Measurements from ENCODE around the gene FREM1. TPM values are rescaled to one million over a fixed set of nuclear protein-coding genes. Genes with fewer than 3 reads are reported as not detected.

The FREM1 gene
- total and polyA plus RNA-seq, 2 of the 4 experiments (the other 2 are of a cell fraction): under 0.01 TPM; not detected in 1

- no peak overlapping the region for H4K8ac ChIP-seq (ENCODE audit: low read depth in 2 of 2, low read length in 2 of 2)
- H3K18ac ChIP-seq (ENCODE audit: low read depth, low read length): no peak overlapping the region
- peaks cover 6% of the 10 kb centered on the region; the same call in 1 of the 2 replicates for H3K27me3 ChIP-seq (ENCODE audit: control insufficient read depth, insufficient read depth, low read length)
- in situ Hi-C loops (cut with MboI; ENCODE audit: low sequenced_read_pairs): no loop called here
- no peak overlapping the region for H4K5ac ChIP-seq (ENCODE audit: low read depth, low read length)
- H3K79me1 ChIP-seq (ENCODE audit: low read depth in 1 of 2, low read length in 2 of 2): no peaks in the 10 kb centered on the region
- no peak overlapping the region for H3K23ac ChIP-seq (ENCODE audit: low read depth, low read length)
- DNase-seq (no peak), ATAC-seq (ENCODE audit: low read depth) (no peak)
- H2BK20ac ChIP-seq (ENCODE audit: low read depth, low read length): no peak overlapping the region
- H4K20me1 ChIP-seq (ENCODE audit: insufficient read depth, low read length): no peaks in the 10 kb centered on the region
- POLR2A ChIA-PET (ENCODE audit: unreplicated experiment): no interaction called here
- no peak overlapping the region for H2BK5ac ChIP-seq (ENCODE audit: low read depth, low read length, poor library complexity, severe bottlenecking)
- no peaks in the 10 kb centered on the region for H3K9me1 ChIP-seq (ENCODE audit: insufficient read depth, low read length)
- H3K9ac ChIP-seq (ENCODE audit: low read depth, low read length): no peak overlapping the region
- no peaks in the 10 kb centered on the region for H3K9me3 ChIP-seq (ENCODE audit: control insufficient read depth, insufficient read depth, low read length)
- H3K56ac ChIP-seq (ENCODE audit: extremely low read depth, insufficient read depth, low read length): no peak overlapping the region
- TF ChIP-seq RCOR1 (IDR thresholded peaks at IDR 0.05; ENCODE audit: insufficient replicate concordance, low read length): no peak
- no peak for TF ChIP-seq CHD1 (IDR thresholded peaks at IDR 0.05; ENCODE audit: low read depth, low read length)
- no peak for TF ChIP-seq POLR2A (IDR thresholded peaks at IDR 0.05; ENCODE audit: low read depth, low read length)
- no peak for TF ChIP-seq BHLHE40 (IDR thresholded peaks at IDR 0.05; ENCODE audit: low read depth, low read length)
- TF ChIP-seq MAZ (IDR thresholded peaks at IDR 0.05; ENCODE audit: borderline replicate concordance, low read depth, low read length): no peak
- TF ChIP-seq ELK1 (IDR thresholded peaks at IDR 0.05; ENCODE audit: borderline replicate concordance, low read depth, low read length): no peak
- no peak for TF ChIP-seq FOS (IDR thresholded peaks at IDR 0.05; ENCODE audit: low read depth, low read length)
- H3K4ac ChIP-seq (ENCODE audit: low read depth, low read length): no peak overlapping the region
- no peak overlapping the region for H2BK120ac ChIP-seq (ENCODE audit: low read depth, low read length)
- CTCF ChIA-PET: no interaction called here
- no peak overlapping the region for H3K14ac ChIP-seq (replicated peaks; ENCODE audit: low read depth, low read length)
- no TSS peak for BruUV-seq (replicated peaks)
- H2AK9ac ChIP-seq (replicated peaks; ENCODE audit: low read depth, low read length, poor library complexity): no peak overlapping the region
- no peaks in the 10 kb centered on the region for H3K4me1 ChIP-seq (ENCODE audit: control insufficient read depth, insufficient read depth, low read length)
- H3K4me3 ChIP-seq (ENCODE audit: insufficient read depth, low read depth, low read length): no peak overlapping the region
- whole genome bisulfite sequencing, 2 experiments (ENCODE audit: extremely low coverage in 2 of 2, insufficient read length in 1 of 2): no CpG with 5 or more reads among the region's 5 CpGs
- no peak overlapping the region for H4K91ac ChIP-seq (ENCODE audit: insufficient read depth, low read depth, low read length)
- no peak overlapping the region for H3K4me2 ChIP-seq (ENCODE audit: low read depth, low read length)
- no peaks in the 10 kb centered on the region for H3K36me3 ChIP-seq (ENCODE audit: control insufficient read depth, insufficient read depth, low read length)
- dilution Hi-C loops (cut with HindIII; ENCODE audit: low sequenced_read_pairs, unreplicated experiment): no loop called here
- H2BK15ac ChIP-seq (ENCODE audit: low read depth, low read length): no peak overlapping the region
- no peak overlapping the region for H2AK5ac ChIP-seq (ENCODE audit: low read depth, low read length)
- no peak overlapping the region for H3K27ac ChIP-seq (ENCODE audit: insufficient read depth, low read length)
- H2AFZ ChIP-seq (replicated peaks; ENCODE audit: low read length, poor library complexity): no peak overlapping the region
- intact Hi-C loops (cut with micrococcal nuclease): no loop called here
Observed at GRCh38 chr9:14907360-14907685, 2.9 kb downstream of the FREM1 start.

Measured in IMR-90 (cell line).